ENCODE data around the gene PCP4L1.

GRCh38 chr1:161333166-161333565, 74.6 kb downstream of the PCP4L1 start:
- TF ChIP-seq CTCF (IDR thresholded peaks at IDR 0.05), result no peak
- no peak for TF ChIP-seq POLR2A (IDR thresholded peaks at IDR 0.05)

Measured in adrenal gland (tissue), 5 donors.